Ascending aorta (tissue), 2 donors: ENCODE results near the gene AOC3. TPM values are rescaled to one million over a fixed set of nuclear protein-coding genes. Genes with fewer than 3 reads are reported as not detected.

Experiments
- DNase-seq, 2 donors: peaks; one replicate each; pipeline ENCODE4 v3.0.0-alpha.2; 2019; ENCODE audit warnings: low spot score in 2 of 2
- H3K27ac ChIP-seq, 2 donors: fragments of 200-600 bp; sonication (generic); one replicate each; pipeline ENCODE4 v1.5.1; 2016 to 2017; ENCODE audit warnings: mild to moderate bottlenecking in 1 of 2
- H3K27me3 ChIP-seq: fragments of 200-600 bp; sonication (generic); one replicate; pipeline ENCODE4 v1.5.1; 2017
- H3K36me3 ChIP-seq, 2 donors: fragments of 200-600 bp; sonication (generic); one replicate each; pipeline ENCODE4 v1.5.1; 2016
- H3K4me1 ChIP-seq, 2 donors: fragments of 200-600 bp; sonication (generic); one replicate each; pipeline ENCODE4 v1.5.1; 2016 to 2017; ENCODE audit warnings: mild to moderate bottlenecking in 1 of 2
- H3K4me3 ChIP-seq, 2 donors: fragments of 200-600 bp; sonication (generic); one replicate each; pipeline ENCODE4 v1.5.1; 2016 to 2017; ENCODE audit warnings: mild to moderate bottlenecking in 1 of 2
- H3K9me3 ChIP-seq, 2 donors: fragments of 200-600 bp; sonication (generic); one replicate each; pipeline ENCODE4 v1.5.1; 2016
- intact Hi-C: fragments of 100-400 bp; cut with DNase I; formaldehyde crosslinking; loops from one replicate; pipeline ENCODE4 v1.15.1; 2023
- total RNA-seq: library from RNA; depleted of rRNA; stranded (reverse); fragments of >200 nt; gene quantifications from one replicate; pipeline ENCODE4 v1.1.0, GENCODE V29; 2016
- TF ChIP-seq, protein P1 (sequence below), 3 experiments: fragments of 200-600 bp in 2 of 3; fragments of 450-650 bp in 1 of 3; sonication (generic) in 2 of 3; IDR thresholded peaks; one replicate each; pipeline ENCODE4 v1.5.1; 2016 to 2019; ENCODE audit warnings: antibody characterized with exemption in 3 of 3, mild to moderate bottlenecking in 1 of 3, moderate library complexity in 1 of 3

The AOC3 gene
- total RNA-seq, 1 donor from 2014 or later, result 128 TPM

DNA sequence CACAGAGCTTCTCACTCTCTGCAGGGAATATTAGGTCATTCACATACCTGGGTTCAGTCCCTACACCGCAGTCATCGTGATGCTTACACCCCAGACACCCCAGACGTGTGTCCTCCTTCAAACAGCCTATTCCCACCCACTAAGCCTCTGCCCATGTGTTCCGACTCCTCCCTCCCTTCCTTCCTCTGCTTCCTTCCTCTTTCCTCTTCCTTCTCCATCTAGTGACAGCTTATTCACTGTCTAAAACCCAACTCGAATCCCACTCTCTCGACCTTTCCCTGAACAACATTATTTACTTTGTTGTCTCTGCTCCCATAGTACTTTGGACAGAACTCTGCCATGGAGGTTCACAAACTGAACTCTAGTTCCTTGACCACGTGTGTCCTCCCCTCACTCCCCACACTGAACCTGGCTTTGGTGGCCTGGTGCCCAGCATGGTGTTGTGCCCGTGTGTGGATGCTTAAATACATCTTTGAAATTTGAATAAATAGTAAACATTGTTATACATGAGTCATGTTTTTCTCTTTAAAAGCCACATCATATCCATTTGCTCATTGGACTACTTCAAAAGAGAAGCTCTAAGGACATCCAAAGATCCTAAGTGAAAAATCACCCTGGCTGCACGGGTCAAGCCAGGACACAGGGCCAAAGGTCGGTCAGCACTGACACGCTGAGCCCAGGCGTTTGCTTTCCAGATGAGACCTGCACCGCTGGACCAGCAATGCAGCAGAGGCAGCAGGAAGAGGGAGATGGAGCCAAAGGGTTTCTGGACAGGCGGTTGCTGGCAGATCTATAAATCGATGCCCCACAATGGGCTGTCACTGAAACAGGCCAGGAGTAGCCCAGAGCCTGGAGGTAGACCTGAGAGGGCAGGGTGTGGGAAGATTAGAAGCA is 35.5 kb downstream of the AOC3 start:
- peaks cover 0 to 8% of the 10 kb centered on the region in 2 donors for H3K4me1 ChIP-seq
- H3K27ac ChIP-seq, result no peak overlapping the region
- H3K4me3 ChIP-seq, result no peak overlapping the region
- no peaks in the 10 kb centered on the region for H3K9me3 ChIP-seq
- no peaks in the 10 kb centered on the region for H3K27me3 ChIP-seq
- DNase-seq, result no peak
- intact Hi-C loops, result no loop called here
- H3K36me3 ChIP-seq, result no peaks in the 10 kb centered on the region
- TF ChIP-seq, protein P1, sequence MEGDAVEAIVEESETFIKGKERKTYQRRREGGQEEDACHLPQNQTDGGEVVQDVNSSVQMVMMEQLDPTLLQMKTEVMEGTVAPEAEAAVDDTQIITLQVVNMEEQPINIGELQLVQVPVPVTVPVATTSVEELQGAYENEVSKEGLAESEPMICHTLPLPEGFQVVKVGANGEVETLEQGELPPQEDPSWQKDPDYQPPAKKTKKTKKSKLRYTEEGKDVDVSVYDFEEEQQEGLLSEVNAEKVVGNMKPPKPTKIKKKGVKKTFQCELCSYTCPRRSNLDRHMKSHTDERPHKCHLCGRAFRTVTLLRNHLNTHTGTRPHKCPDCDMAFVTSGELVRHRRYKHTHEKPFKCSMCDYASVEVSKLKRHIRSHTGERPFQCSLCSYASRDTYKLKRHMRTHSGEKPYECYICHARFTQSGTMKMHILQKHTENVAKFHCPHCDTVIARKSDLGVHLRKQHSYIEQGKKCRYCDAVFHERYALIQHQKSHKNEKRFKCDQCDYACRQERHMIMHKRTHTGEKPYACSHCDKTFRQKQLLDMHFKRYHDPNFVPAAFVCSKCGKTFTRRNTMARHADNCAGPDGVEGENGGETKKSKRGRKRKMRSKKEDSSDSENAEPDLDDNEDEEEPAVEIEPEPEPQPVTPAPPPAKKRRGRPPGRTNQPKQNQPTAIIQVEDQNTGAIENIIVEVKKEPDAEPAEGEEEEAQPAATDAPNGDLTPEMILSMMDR (IDR thresholded peaks at IDR 0.05), result no peak

DNA sequence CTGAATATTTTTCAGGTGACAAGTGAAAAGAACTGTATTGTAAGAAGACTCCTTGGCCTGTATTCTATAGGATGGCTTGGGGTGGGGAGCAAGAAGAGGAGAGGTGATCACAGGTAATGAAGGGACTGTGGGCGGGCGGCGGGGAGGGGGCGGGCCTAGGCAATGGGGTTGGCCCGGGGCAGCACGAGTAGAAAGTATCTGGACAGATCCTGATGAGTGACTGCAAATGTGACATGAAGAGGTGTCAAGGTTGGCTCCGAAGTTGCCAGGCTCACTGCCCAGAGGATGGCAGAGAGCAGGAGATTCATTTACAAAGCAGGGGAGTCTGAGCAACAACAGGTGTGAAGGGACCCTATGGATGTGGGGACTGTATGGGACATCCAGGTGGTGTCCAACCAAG is 38.8 kb downstream of the AOC3 start:
- Histone ChIP-seq H3K27me3 (no peaks in the 10 kb centered on the region), H3K9me3 (no peaks in the 10 kb centered on the region), H3K36me3 (no peaks in the 10 kb centered on the region), H3K27ac (no peak overlapping the region), H3K4me1 (peaks cover 24 to 38% of the 10 kb centered on the region in 2 donors), H3K4me3 (no peak overlapping the region)
- intact Hi-C loops, result loop anchor here (5.0 kb wide), 1 partner anchor 37 kb away; no protein-coding TSS in a partner anchor
- no peak for DNase-seq
- TF ChIP-seq, protein P1 (IDR thresholded peaks at IDR 0.05), result no peak

DNA sequence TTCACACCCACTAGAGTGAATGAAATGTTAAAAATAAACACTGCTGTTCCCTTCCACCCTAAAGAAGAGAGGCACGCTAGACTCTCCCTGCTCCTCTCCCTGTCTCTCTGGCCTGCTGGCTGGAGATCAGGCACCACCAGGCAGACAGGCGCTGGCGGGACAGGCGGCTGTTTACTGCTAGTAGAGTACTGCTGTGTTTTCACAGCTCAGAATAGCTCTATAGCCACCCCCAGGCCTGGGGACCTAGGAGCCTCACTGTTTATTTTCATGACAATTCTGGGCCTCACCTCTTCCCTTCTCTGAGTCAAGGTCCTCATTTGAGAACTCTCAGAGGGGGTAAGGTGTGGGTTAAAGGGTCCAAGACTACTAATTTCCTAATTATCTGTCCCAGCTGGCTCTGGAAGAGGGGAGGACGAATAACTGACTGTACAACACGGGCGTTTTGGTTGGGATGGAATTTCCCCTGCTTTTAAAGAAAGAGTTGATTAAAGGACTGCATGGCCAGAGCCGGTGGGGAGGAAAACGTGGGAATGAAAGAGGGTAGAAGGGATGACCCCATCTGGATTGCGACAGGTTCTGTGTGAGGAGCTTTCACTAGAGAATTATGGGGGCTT is 40.6 kb downstream of the AOC3 start:
- Histone ChIP-seq H3K27me3 (no peaks in the 10 kb centered on the region), H3K36me3 (no peaks in the 10 kb centered on the region), H3K27ac (peak overlapping the region; percentile 81 to 88), H3K9me3 (no peaks in the 10 kb centered on the region), H3K4me3 (no peak overlapping the region), H3K4me1 (peaks cover 28 to 40% of the 10 kb centered on the region in 2 donors)
- TF ChIP-seq, protein P1 (IDR thresholded peaks at IDR 0.05), result no peak
- intact Hi-C loops, result loop anchor here (5.0 kb wide), 1 partner anchor 36 kb away; no protein-coding TSS in a partner anchor
- DNase-seq, result peak; percentile 9 to 75

DNA sequence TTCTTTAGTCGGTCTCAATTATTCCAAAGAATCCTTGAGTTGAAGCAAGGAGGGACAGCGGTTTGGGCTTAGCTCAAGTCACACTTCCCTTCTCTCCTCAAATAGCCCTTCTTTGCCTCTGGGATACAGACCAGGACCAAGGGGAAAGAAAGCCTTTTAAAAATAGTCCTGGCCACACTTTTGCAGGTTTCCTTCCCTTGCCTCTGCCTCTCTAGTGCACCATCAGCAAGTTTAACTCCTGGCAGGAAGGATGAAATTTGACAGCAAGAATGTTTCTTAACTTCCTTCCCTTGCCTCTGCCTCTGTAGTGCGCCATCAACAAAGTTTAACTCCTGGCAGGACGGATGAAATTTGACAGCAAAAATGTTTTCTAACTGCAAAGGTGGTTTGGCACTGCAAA is 42.4 kb downstream of the AOC3 start:
- H3K4me1 ChIP-seq, result peaks cover 28 to 40% of the 10 kb centered on the region in 2 donors
- H3K9me3 ChIP-seq, result no peaks in the 10 kb centered on the region
- no peaks in the 10 kb centered on the region for H3K36me3 ChIP-seq
- intact Hi-C loops, result loop anchor here (5.0 kb wide), 1 partner anchor 34 kb away; no protein-coding TSS in a partner anchor
- DNase-seq, result no peak
- no peaks in the 10 kb centered on the region for H3K27me3 ChIP-seq
- H3K27ac ChIP-seq, result peak overlapping the region; percentile 12 to 88
- no peak overlapping the region for H3K4me3 ChIP-seq
- TF ChIP-seq, protein P1 (IDR thresholded peaks at IDR 0.05), result no peak

DNA sequence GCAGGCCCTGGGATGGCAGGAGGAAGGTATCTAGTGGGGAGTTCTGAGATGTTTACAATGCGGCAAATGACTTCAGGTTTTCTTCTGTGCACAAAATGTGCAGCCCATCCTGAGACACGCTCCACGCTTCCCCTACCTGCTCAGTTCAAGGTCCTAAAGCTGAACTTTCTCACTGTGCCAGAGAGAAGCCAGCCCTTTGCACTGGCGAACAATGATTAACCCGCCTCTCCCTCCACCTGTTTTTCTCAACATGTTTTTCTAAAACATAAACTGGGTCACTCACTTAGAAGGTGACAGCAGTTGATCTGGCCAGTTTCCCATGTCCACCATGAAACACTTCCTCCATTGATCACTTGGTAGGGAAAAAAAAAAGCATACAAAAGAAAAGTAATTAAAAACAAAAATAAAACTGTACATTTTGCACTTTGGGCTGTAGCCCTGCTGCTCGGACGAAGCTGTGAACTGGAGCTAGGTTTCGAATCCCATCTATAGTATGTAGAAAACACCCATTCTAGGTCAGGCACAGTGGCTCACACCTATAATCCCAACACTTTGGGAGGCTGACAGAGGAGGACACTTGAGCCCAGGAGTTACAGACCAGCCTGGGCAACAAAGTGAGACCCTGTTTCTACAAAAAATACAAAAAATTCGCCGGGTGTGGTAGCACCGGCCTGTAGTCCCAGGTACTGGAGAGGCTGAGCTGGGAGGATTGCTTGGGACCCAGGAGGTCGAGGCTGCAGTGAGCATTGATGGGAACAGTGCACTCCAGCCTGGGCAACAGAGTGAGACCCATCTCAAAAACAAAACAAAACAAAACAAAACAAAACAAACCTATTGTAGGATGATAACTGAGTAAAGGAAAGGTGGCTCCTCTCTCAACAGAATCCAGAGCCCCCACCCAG is 43.5 kb downstream of the AOC3 start:
- no peaks in the 10 kb centered on the region for H3K27me3 ChIP-seq
- H3K4me1 ChIP-seq, result peaks cover 28 to 40% of the 10 kb centered on the region in 2 donors
- no peaks in the 10 kb centered on the region for H3K36me3 ChIP-seq
- TF ChIP-seq, protein P1 (IDR thresholded peaks at IDR 0.05), result no peak
- intact Hi-C loops, result loop anchor here (2.0 to 5.0 kb wide), 2 partner anchors 33 to 44 kb away; partner anchors contain the start of gene AOC3
- no peak overlapping the region for H3K4me3 ChIP-seq
- H3K27ac ChIP-seq, result peak overlapping the region; percentile 47 to 88
- DNase-seq, result no peak
- H3K9me3 ChIP-seq, result no peaks in the 10 kb centered on the region
